Erythroblast (primary cell): ENCODE data around the gene HERPUD2.

Experiments used
- GATA1 ChIP-seq: IDR thresholded peaks from 2 replicates; pipeline ENCODE4 v1.6.1; 2011; ENCODE audit warnings: low read depth, mild to moderate bottlenecking, control low read depth, low read length, moderate library complexity
- POLR2A ChIP-seq: IDR thresholded peaks from 2 replicates; pipeline ENCODE4 v1.6.1; 2011; ENCODE audit warnings: mild to moderate bottlenecking, low read length

DNA sequence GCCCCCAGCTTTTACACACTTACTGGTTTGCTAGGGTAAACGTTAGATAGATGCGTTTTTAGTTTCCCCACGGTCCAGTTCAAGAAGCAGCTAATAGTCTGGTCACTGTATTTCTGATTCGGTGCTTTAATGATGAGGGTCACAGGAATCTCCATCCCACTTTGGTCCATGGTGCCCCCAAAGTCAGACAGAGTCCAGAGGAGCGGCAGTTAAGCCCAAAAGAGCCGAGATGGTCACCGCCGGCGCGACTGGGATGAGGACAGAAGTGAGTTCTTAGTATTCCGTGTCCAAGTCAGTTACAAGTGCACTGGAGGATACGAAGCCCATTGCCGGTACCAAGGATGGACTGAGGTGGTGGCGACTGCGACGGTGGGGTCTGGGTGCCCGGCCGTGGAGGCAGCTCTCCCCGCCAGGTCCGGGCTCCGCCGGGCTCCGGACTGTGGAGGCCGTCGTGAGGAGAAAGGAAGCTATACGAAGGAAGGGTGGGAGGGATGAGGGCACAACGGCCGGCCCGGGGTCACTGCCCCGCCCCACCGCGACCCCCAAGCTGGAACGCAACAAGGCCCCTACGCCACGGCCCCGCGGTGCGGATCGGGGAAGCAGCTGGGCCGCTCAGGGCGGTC is 663 bp downstream of the HERPUD2 start:
- TF ChIP-seq POLR2A = no peak
- no peak for TF ChIP-seq GATA1
